Measurements from ENCODE around the gene ABHD15.

Gene ABHD15

DNA sequence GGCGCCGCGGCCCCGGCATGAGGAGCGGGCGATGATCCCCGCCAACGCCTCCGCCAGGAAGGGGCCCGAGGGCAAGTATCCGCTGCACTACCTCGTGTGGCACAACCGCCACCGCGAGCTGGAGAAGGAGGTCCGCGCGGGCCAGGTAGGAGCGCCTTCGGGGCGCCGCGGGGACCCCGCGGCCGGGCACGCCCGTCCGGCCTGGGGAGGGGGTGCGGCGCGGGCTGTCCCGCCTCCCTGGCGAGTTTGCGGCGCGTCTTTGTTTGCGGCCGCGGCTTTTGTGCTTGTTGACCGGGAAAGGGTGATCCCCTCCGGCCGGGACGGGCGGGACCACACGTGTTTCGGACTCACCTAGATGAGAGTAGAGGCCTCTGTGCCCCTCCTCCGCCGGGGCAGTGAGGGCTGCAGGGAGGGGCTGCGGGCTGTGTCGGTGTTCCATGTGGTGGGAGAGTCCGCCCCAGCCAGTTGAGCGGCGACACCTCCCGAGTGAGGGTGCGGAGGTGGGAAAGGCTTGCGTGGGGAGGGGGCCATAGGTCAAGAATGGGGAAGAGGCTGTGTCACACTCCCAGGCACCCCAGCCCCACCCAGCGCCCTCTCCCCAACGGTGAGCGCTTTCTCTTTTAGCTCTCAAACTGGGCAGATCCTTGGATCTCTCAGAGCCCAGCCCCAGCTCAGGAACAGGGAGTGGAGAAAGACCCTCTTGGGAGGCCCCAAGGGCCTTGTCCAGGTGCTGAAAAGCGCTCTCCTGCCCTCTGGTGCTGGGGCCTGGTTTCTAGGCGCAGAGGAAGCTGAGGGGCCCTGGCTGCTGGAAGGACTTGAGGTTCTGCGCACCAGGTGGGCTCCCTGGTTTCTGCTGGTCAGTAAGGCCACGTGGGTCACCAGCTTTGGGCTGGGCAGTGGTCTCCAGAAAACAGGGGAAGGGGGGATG is 27.0 kb upstream of the ABHD15 start:
- DNase-seq, result peak; percentile 18

DNA sequence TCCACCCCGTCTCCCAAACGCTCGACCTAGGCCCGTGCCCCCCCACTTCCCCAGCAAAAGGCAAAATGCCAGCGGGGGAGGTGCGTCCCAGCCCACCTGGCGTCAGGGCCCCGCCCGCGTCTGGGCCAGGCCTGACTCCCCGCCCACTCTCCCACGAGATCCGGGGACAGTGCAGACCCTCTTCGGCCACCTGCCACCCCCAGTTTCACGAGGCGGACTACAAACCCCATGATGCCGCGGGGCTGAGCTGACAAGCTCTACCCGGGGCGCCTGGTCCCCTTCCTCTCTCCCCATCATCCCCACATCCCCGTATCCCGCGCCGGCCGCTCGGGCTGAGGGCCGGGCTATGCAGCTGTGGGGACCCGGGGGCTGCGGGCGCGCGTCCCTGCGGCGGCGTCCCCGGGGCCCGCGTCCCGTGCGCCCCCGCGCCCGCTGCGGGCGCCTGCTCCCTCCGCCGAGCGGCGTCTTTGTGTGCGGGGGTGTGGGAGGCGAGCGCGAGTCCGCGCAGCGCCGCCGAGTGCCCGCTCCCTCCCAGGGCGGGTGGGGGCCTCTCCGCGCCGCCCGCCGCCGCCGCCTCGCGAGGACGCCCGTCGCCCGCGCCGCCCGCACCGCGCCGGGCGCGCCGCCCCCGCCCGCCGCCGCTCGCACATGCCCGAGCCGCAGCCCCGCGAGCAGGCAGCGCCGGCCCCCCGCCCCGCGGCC is 26.2 kb upstream of the ABHD15 start, which contains the start of gene ANKRD13B:
ANKRD13B (plus strand) TSS at position 283 of the 702 bp plus-strand sequence. CDS start 490 bp downstream, outside the sequence.
- peak; percentile 43 for DNase-seq

DNA sequence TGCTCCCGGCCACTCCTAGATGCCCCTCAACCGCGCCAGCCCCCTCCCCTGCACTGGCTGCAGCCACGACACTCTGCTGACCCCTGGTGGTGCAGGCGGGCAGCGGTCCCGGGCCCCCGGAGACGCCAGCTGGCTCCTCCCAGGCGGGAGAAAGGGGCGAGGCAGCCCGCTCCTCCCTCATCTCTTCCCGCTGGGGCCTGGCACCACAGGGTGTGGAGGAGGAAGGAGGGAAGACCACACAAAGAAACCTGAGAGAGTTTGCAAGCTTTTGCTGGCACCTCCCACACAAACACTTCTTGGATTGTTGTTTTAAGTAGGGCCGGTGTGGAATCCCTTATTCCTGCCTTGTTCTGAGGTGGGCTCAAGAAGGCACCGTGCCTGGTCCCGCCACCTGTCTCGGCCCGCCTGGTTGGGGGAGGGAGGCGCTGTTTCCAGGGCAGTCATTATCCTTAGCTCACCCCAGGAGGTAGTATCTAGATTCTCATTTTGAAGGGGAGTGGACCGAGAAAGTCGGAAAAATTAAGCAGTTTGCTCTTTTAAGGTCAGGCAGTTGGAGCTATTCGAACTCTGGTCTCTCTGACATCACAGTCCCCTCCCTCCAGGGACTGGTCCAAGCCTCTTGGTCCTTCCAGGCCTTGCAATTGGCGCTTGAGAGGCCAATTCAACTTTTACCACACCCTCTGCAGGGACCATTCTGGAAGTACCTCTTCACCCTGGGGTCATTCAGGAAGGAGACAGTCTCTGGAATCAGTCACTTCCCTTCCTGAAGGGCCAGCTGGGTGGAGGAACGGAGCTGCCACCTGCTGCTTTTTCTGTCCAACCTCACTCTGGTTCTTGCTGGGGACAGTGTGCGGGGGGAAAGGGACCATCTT is 25.1 kb upstream of the ABHD15 start:
- peak; percentile 89 for DNase-seq

DNA sequence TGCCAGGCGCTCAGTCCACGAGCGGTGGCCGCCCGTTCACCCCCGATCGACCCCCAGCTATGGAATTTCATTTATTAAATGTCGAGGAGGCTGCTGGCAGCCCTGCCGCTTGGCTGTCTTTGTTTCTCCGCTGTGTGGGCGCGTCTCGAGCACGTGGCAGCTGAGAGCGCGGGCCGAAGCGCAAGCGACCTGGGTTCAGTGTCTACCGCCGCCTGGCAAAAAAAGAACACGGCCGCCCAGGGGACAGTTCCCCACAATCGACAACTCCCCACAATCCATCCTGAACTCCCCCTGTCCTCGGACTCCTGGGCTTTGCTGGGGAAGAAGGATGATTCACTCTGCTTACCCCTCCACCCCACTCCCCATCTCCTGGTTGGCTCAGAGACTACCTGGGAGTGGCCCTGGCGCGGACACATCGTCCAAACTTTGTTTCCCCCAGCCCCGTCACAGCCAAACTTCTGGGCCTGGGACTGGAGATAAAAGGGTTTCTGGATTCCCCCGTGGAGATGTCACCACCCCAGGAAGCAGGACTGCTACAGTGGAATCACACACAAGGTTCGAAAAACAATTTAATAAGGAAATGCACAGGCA is 24.4 kb upstream of the ABHD15 start:
- peak; percentile 82 for DNase-seq

DNA sequence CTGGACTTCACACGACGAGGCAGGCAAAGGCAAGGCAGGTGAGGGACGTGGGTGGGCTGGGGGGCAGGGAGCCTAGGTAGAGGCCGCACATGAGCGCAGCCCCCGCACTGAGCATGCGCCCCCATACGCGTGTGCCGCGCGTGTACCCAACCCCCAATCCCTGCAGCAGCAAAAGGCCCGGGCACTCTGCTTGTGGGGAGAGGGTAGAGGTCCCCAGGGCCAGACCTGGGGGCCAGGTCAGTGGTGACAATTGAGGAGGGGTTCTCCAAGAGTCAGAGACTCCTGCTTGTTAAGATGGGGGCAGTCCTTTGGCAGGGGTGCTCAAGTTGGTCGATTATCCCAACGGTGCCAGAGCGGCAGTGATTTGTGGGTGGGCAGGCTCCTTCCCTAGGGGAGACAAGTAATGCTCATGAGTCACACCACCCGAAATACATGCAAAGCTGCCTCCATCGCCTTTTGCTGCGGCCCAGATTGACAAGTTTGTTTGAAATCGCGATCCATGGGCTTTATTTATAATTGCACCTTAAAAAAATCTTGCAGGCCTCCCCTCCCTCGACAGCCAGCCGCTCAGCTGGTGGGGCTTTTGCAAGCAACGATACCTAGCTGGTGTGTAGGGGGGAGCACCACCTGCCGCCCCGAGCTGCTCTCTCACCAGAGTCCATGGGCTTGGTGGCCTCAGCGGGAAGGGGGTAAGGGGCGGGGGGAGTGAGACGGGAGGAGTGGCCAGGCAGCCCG is 23.7 kb upstream of the ABHD15 start:
- DNase-seq, result peak; percentile 82

DNA sequence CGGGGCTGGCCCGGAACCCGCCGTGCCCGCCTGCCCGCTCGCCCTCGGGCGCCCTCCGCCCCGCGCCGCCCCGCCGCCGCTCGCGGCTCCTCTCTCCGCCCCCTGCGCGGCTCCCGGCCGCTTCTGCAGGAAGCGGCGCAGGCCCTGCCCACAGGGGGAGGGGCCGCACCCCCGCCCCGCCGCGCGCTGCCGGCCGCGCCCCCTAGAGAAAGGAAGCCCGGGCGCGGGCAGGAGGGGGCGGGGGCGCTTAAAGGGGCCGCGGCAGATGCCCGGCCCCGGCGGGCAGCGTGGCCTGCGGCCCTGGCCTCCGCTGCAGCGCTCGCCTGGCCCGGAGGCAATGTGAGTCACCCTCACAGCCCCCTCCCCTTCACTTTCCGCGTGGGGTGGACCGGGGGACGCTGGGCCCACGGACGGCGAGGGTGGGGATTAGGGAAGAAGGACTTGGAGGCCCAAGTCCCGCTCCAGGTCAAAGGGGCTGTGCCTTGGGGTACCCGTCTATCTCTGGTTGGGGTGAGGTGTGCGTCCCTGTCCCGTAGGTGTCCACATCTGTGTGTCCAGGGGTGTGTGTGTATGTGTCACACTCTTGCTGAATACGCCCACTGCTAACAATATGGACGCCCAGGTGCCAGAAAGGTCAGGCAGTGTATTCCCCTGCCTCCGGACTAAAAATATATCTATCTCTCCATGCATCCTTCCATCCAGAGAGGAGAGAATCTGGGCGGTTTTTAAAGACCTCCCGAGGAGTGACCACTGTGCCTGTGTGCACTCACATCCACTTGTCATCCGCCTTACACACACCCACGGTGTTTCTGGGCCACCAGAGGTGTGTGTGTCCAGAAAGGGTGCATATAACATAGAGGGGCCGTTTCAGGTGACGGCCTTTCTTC is 22.9 kb upstream of the ABHD15 start, which contains the start of gene GIT1:
GIT1 (minus strand) TSS at position 125 of the 887 bp plus-strand sequence. CDS start 270 bp downstream, outside the sequence.
- DNase-seq, result peak; percentile 80

DNA sequence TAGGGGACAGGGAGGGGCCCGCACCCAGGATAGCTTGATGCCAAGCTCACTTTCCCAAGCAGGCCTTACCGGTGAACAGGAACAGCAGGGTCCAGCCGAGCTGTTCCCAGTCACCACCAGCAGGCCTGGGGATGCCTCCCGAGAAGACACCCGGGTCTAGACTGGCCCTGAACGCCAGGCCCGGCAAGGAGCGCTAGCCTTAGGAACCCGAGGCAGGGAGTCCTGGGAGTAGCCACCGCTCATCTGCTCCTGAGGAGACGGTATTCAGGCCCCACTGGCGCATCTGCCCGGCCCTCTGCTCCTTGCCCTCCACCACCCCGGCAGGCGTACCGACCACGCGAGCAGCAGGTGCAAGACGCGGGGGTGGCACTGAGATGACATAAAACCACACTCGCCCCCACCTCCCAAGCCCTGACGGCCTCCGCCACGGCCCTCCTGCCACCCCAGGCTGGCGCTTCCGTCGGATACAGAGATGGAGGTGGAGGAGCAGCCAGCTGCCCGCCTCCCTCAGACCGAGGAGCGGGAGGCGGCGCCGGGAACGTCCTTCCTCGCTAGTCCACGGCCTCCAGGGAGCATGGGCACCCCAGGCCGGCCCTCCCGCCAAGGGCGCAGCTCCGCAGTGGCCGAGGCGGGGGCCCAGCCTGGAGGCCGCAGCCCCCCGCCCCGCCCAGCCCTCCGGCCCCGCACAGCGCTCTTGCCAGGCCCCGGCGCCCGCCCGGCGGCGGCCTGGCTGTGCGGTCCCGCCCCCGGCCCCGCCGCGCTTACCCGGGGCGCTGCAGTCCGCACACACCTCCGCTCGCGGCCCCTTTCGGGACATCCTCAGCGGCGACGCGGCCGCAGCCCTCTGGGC is 21.9 kb upstream of the ABHD15 start:
- peak; percentile 36 for DNase-seq

DNA sequence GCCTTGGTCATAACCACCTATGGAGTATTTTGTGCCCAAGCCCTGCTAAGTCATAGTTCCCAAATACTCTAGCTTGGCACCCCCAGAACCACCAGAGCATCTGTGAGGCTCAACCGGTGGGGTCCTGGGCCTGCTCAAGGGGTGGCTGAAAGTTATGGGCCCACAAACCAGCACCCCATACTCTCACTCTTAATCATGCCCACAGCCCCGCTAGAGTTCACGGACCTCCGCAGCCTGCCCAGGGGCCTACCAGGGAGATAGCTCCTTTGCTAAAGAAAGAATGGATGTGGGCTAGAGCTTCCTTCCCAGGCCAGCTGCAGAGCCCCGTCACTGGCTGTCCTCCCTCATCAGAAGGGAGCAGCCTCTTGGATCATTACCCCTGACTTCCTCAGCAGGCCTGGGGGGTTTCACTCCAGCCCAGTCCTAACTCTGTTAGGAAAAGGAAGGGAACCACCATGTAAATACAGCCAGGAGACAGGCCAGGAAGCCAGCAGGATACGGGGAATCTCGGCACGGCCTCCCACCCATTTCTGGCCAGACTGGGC is 21.3 kb upstream of the ABHD15 start:
- no peak for DNase-seq

DNA sequence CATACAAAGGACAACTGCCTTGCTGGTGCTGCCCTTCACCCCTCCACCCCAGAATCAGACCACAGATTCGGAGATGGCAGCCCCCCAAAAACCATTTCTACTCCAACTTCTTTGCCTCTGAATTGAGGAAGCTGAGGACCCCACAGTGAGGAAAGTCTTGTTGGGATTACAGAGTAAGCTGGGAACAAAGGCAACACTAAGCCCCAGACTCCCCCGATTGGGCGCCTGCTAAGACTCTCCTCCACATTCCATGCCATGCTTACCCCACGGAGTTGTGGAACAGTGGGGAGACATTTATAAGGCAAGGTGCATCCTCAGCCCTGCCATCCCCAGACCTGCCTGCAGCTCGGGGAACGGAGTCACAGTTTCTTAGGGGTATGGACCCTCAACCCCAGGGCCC is 20.8 kb upstream of the ABHD15 start:
- DNase-seq, result no peak

DNA sequence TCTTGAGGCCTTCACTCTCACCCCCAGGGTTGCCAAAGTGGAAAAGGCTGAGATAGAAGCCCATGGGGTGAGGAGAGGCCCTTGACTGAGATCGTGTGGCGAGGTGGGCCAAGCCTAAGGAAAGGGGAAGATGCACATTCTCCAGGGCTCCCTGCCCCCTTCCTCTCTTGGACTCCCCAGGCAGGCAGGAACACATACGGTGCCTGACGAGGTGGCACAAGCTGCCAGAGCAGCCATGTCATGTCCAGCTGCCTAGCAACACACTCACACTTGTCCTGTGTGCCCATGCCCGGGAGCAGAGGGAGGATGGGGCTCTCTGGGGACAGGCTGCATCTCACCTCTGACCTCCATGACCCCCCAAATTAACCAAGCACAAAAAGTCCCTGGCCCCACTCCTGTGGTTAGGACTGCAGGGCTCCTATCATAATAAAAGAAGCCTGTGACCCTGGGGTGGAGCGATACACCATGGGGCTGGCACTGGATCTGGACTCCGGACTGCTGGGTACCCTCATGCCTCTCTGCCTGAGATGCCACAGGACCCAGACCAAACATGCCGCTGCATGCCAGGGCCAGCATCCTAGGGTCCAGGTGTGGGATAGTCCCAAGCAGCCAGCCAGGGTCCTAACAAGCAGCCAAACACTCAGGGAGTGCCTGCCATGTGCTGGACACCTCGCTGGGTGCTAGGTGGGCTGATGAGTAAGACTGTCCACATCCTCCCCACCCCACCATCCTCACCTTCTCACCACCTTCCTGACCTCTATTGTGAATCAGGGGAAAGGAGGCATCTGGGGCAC is 20.0 kb upstream of the ABHD15 start:
- DNase-seq, result no peak

DNA sequence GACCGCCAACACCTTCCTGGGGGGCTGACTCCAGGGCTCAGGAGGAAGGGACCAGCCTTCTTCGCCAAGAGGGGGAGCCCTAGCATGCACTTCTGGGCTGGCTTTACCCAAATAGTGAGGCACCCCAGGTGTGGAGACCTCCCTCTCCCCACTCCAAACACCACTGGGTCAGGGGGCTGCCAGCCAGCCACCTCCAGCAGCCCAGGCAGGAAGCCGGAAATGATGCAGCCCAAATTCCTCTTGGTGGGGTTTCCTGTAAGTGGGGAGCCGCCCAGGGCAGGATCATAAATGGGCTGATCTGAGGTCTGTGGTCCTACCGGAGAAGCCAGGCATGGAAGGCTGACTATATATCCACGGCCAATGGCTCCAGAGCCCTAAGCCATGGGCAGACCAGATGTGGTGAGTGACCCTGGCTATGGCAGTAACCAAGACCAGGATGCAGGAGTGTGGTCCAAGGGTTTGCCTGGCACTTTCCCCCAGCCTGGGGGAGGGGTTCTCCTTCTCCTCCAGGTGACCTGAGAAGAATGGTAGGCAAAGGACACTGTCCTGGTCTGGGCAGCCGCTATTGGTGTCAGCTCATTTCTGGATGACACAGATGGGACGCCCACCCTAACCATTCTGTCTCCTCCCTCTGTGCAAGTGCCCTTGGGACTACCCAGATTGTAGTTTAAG is 18.4 kb upstream of the ABHD15 start:
- no peak for DNase-seq

DNA sequence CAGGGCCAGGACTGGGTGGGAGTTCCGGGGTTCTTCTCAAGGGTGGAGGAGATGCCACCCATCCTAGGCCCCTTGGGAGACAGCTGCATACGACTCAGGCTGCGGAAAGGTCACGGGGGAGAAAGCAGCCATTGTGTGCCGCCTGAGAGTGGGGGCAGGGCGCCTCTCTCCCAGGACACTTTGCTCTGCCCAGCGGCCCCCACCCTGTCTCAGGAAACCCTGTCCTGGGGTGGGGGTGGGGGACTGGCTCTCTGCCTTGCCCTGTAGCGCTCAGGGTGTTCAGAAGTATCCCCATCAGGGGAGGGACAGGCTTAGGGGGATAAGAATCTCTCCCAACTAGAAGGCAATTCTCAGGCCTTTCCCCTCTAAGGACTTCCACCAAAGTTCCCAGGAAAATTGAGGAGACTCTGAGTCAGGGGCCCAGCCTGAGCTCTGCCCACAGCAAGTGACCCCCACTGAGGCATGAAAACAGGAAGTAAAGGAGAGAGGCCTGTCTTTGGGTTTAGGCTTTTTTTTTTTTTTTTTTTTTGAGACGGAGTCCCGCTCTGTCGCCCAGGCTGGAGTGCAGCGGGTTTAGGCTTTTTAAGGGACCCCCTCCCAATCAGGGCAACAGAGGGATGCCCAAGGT is 17.7 kb upstream of the ABHD15 start:
- no peak for DNase-seq

DNA sequence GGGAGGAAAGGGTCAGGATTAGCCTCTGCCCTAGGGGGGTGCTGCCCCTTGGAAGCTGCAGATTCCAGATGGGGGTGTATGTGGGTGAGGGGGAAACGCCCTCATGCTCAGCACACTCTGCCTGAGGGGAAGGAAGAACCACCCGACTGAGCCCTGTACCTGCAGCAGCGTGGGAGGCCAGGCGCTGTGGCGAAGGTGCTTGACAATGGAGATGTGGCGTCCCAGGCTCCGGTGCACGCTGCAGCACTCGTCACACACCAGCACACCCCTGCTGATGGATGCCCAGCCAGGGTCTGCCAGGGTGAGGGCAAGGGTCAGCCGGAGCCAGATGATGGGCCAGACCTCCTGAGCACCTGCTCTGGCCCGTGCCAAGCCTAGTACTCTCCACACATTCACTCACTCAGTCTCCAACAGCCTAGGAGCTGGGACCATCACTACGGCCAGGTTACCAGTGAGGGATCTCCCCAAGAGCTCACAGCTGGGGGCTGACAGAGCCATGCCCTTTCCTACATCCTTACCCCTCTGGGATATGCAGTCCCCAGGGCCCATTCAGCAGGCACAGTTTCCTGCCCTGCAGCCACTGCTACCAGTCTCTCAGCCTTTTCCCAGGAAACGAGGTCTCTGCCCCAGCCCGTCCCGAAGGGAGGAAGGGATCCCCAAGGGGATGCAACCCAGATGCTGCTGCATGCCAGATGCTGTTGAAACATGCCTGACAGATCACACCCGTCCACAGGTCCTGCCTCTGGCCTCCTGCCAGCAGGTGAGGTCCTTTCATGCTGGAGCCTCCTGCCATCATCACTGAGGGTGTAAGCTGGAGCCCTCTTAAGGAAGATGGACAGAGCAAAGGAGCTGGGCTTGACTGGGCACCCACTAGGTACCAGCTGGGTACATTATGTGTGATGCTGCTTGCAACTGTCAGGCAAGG is 16.7 kb upstream of the ABHD15 start:
- no peak for DNase-seq

DNA sequence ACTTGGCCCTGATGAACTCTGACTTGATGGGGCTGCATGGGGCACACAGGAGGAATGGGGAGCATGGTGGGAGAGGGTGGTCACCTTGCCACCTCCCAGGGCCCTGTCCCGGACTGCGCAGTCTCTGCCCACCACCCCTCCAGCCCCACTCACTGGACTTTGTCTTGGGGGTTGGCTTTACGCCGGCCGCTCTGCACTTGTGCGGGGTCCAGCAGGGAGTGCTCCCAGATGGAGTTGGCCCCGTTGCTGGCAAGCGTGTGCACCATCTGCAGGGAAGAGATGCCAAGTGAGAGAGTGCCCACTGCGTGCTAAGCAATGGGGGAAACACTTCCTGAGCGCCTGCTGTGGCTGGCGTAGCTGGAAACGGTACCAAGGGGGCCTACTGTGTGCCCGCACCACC is 15.9 kb upstream of the ABHD15 start:
- DNase-seq, result no peak

DNA sequence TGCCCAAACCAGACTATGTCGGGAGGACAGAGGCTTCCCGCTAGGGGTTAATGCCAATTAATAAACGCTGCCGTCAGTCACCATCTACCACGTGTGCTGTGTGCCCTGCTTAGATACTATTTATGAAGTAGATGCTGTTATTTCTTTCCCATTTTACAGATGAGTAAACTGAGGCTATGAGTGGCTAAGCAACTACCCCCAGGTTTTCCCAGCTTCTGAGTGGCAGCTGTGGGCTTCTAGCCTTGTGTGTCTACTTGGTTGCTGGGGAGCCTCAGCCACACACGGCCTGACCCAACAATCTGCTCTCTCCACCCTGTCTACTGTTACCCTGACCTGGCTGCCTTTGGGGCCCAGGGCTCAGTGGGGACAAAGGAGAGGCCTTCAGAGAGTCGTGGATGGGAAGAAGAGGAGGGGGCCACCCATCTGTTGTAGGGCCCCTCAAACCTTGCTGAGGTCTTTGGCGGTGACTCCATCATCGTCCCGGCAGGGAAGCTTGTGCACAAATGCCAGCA is 15.5 kb upstream of the ABHD15 start:
- DNase-seq, result no peak
